GM19328 (cell line): ENCODE results near the gene G0S2.

ENCODE experiments used
- ATAC-seq: cut with Tn5 transposase; IDR thresholded peaks from one replicate; pipeline ENCODE4 v1.9.1; 2021; ENCODE audit warnings: mild to moderate bottlenecking, moderate library complexity; ENCODE audit not compliant: unreplicated experiment

The G0S2 gene

GRCh38 chr1:209648346-209648745 lies 26.9 kb upstream of the G0S2 start:
- ATAC-seq = no peak

- ATAC-seq = no peak
These were observed 26.1 kb upstream of the G0S2 start for GRCh38 chr1:209648931-209649776.

- no peak for ATAC-seq
These were observed 24.8 kb upstream of the G0S2 start for GRCh38 chr1:209650454-209650853.

DNA sequence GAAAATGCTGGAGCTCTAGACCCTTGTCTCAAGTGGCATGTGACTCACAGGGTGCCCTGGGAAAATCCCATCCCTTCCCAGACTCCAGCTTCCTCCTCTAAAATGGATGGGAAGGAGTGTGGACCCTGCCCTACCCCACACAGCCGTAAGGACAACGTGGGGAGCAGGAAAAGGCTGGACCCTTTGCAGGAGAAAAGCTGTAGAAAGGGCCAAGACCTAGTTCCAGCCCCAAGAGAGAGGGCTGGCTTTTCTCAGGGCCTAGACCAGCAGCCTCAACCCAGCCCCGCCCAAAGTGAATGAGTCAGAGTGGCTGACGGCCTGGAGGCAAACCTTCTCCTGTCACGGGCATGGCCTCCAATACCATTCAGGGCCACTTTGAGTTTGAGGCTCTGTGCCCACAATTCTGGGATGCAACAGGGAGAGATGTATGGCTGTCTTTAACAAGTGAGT lies 24.0 kb upstream of the G0S2 start:
- ATAC-seq = no peak

GRCh38 chr1:209652121-209652735 lies 23.0 kb upstream of the G0S2 start, which contains the start of gene LAMB3:
TSS of gene LAMB3 (minus strand) at chr1:209652425. CDS start at chr1:209650944, 1,481 bp downstream.
- no peak for ATAC-seq

- ATAC-seq = no peak
These were observed 22.3 kb upstream of the G0S2 start for GRCh38 chr1:209652873-209653401.

- no peak for ATAC-seq
These were observed 21.3 kb upstream of the G0S2 start for GRCh38 chr1:209653915-209654351.

GRCh38 chr1:209655411-209656231 lies 19.6 kb upstream of the G0S2 start:
- no peak for ATAC-seq

- no peak for ATAC-seq
These were observed 17.9 kb upstream of the G0S2 start for GRCh38 chr1:209657140-209657879.

DNA sequence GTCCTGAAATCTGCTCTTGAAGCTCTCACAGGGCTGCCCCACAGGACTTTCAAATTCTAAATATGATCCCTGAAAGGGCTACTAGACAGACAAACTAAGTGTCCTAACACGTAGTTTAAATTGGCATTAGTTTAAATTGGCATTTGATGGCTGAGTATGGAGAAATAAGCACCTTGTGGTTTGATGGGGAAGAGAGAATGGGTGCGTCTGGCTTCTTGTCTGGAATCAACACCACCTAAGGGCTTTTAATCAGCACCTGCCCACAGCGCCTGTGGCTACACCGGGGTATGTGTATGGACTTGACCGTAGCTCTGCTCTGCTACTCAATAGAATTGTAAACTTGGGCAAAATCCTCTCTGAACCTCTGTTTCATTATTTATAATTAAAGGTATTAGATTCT lies 17.3 kb upstream of the G0S2 start:
- ATAC-seq = no peak

DNA sequence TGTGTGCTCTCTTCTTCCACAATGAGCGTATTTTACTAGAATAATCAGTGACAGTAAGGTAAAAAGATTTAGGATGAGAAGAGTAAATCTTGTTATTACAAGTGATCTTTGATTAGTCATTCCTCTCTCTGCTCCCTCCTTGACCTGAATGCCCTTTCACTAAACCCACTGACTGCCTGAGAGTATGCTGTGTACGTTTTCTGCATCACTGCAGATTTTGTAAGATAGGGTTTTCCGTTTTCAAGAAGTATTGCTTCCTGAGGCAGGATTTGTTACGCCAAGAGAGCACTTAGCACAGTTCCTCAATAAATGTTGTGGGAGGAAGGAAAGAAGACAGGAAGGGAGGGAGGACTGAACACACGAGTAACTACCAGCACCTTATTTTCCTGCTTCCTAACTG lies 15.3 kb upstream of the G0S2 start:
- ATAC-seq = no peak

DNA sequence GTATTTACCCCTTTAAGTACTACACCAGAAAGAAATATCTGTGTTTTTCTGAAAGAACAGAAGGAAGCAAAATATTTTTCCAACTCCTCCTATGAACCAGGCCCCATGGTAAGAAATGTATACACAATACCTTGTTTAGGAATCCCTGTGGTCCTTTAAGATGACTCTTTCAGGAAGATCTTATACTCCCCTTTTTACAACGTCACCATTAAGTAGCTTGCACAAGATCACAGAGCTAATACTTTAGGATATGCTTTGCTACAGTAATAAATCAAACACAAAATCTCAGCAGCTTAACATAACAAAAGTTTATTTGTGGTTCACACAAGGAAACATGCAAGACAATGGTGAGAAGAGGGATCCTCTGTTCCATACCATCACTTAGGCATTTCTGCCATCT lies 14.1 kb upstream of the G0S2 start:
- ATAC-seq = no peak

DNA sequence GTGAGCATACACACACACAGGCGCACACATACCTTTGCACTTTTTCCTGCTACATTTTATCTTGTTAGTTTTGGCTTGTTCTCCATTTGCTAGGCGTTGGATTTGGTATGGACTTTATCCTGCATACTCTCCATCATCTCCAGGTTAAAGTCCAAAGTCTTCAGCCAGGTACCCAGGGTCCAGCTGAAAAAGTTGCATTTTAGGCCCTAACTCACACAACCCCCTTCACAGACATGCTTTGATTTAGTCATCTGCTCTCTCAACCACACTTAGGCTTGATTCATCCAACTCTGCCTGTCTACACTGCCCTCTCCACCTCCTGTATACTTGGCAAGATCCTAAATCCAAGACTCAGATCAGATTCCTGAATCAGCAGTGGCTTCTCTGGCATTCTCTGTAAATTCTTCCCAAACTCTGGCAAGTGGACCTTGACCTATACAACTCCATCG lies 12.3 kb upstream of the G0S2 start:
- ATAC-seq = no peak

- no peak for ATAC-seq
These were observed 8.1 kb upstream of the G0S2 start for GRCh38 chr1:209667103-209667502.

- no peak for ATAC-seq
These were observed 7.5 kb upstream of the G0S2 start for GRCh38 chr1:209667708-209668107.

DNA sequence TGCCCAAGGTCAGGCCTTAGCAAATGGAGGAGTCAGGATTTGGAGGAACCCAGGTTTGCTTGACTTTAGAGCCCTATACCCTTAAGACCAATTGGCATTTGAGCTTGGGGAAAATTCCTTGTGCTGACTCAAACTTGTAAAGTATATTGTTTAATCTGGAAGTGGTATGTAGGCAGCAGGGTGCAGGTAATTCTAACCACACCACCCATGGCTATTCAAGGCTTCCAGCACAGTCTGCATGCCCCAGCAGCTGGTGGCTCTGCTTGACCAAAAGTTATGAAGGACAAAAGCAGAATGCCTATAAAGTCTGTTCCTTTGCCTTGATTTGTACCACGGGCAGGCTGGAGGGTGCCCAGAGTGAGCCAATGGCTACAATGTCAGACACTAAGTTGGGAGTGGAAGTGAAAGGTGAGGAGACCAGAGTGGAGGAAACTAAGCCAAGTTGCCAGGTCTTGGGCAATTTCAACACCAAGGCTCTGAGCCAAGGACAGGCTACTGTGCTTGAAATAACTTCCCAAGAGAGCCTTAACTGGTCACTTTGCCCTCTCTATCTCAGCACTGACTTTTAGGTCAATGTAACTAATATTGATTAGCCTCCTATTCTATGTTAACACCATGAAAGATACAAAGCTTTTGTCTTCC lies 4.7 kb upstream of the G0S2 start:
- no peak for ATAC-seq

DNA sequence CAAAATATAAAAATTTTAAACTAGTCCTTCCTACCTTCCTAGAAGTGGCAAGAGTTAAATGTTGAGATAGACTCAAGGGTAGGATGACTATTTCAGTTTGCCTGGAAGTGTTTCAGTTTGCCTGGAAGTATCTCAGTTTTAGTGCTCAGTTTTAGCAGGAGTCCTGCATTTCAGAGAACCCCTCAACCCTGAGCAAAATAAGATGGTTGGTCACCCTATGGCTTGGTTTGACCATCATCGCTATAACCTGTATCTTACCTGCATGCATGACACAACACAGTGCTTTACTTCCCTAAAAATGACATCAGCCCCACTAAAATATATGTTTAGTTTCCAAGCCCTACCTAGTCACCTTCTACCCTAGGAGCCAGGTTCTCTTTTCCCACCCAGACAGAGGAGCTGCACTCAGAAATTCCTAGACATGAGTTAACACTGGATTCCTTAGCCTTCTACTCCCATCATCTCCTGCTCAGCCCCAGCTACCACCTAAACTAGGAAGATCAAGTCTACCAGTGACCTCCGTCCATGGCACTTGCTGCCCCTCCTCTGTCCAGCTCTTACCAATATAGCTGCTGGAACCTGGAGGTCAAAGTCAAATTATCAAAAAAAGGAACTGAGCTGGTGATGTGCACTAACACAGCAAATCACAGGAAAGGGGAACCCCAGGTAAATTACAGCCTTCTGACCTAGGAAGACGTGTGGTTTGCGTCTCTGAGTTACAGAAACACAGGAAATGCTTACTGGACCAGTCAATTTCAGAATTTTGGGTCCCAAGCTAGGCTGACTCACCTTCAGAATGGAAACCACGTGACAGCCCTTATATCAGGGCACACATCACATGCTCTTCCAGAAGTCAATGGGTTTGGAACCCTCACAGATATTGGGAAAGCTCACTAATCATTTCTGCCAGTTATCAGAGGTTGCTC lies 2.2 kb upstream of the G0S2 start:
- ATAC-seq = peak; percentile 92

GRCh38 chr1:209673631-209674417 lies 1.4 kb upstream of the G0S2 start:
- ATAC-seq = no peak
